Peyer's patch (tissue), 4 donors: ENCODE data around the gene OPCML.

ENCODE experiments used
- CTCF ChIP-seq, 6 experiments: fragments of 450-650 bp in 4 of 6; fragments of 200-600 bp in 2 of 6; sonication (generic) in 1 of 6; IDR thresholded peaks; one replicate each; pipeline ENCODE4 v1.5.1; 2017 to 2019; ENCODE audit warnings: antibody characterized with exemption in 6 of 6, mild to moderate bottlenecking in 3 of 6, moderate library complexity in 1 of 6
- POLR2A ChIP-seq, 2 donors: fragments of 450-650 bp; IDR thresholded peaks; one replicate each; pipeline ENCODE4 v1.5.1; 2017; ENCODE audit warnings: antibody characterized with exemption in 2 of 2, mild to moderate bottlenecking in 2 of 2, moderate library complexity in 2 of 2

DNA sequence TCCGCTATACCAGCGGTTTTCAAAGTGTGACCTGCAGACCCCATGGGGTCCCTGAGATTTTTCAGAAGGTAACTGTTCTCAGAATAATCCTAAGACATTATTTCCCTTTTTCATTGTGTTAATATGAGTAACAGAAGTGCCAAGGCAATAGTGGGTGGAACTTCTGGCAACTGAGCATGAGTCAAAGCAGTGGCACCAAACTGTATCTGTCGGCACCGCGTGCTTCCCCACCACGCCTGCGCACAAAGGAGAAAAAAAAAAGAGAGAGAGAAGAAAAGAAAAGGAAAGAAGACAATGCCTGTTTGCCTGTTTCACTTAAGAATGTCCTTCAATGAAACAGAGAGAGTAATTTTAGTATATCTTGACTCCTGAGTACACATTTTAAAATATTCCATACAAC, 679.9 kb downstream of the OPCML start:
- TF ChIP-seq POLR2A (IDR thresholded peaks at IDR 0.05) (no peak), CTCF (IDR thresholded peaks at IDR 0.05) (no peak)
